Measurements from ENCODE around the gene OTOF. TPM values are rescaled to one million over a fixed set of nuclear protein-coding genes. Genes with fewer than 3 reads are reported as not detected.

OTOF gene
- total RNA-seq, 2 experiments from 2014 or later, result 0.71 to 0.75 TPM

DNA sequence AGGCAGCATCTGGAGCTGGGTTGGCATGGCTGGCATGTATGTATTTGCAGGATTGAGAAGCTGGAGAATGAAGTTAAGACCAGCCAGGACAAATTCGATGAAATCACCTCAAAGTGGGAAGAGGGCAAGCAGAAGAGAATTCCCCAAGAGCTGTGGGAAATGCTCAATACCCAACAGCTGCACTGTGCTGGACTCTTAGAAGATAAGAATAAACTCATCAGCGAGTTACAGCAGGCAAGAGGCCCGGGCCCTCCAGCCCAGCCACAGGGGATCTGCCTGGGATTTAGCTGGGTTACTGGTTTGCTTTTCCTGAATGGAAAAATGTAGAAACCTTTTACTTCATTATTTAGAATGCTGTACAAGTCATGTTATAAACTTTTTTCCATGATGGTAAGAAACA is 53.7 kb downstream of the OTOF start:
- H3K36me3 ChIP-seq (ENCODE audit: insufficient read depth, low read length), result no peaks in the 10 kb centered on the region
- ATAC-seq (ENCODE audit: poor library complexity) (no peak), DNase-seq (no peak)
- H3K4me3 Mint-ChIP-seq, result no peak overlapping the region
- H3K27ac Mint-ChIP-seq, result no peak overlapping the region
- intact Hi-C loops (cut with DNase I, micrococcal nuclease), result no loop called here
- CTCF ChIA-PET, result no interaction called here
- no peaks in the 10 kb centered on the region for H3K4me1 ChIP-seq (ENCODE audit: insufficient read depth, low read length)
- no peaks in the 10 kb centered on the region for H3K4me1 Mint-ChIP-seq (ENCODE audit: low read depth)
- no peak overlapping the region for H3K27ac ChIP-seq (ENCODE audit: low read depth in 1 of 2, low read length in 2 of 2)
- no peaks in the 10 kb centered on the region for H3K9me3 Mint-ChIP-seq
- H3K4me3 ChIP-seq (ENCODE audit: low read length), result no peak overlapping the region
- no peak for TF ChIP-seq CTCF (IDR thresholded peaks at IDR 0.05)
- no peaks in the 10 kb centered on the region for H3K36me3 Mint-ChIP-seq (ENCODE audit: low read depth)
- POLR2A ChIA-PET, result no interaction called here
- no peaks in the 10 kb centered on the region for H3K27me3 ChIP-seq (ENCODE audit: control insufficient read depth in 1 of 2, insufficient read depth in 2 of 2, low read length in 2 of 2)
- no peaks in the 10 kb centered on the region for H3K9me3 ChIP-seq (ENCODE audit: control insufficient read depth in 1 of 2, insufficient read depth in 1 of 2, low read length in 2 of 2)
- H3K27me3 Mint-ChIP-seq, result no peaks in the 10 kb centered on the region

GRCh38 chr2:26423750-26424149 is 54.2 kb downstream of the OTOF start:
- ATAC-seq (ENCODE audit: poor library complexity) (no peak), DNase-seq (no peak)
- TF ChIP-seq CTCF (IDR thresholded peaks at IDR 0.05), result no peak
- CTCF ChIA-PET, result no interaction called here
- Mint-ChIP-seq H3K27ac (no peak overlapping the region), H3K4me3 (no peak overlapping the region), H3K36me3 (ENCODE audit: low read depth) (no peaks in the 10 kb centered on the region), H3K9me3 (no peaks in the 10 kb centered on the region), H3K27me3 (no peaks in the 10 kb centered on the region), H3K4me1 (ENCODE audit: low read depth) (no peaks in the 10 kb centered on the region)
- POLR2A ChIA-PET, result no interaction called here
- Histone ChIP-seq H3K27me3 (ENCODE audit: control insufficient read depth in 1 of 2, insufficient read depth in 2 of 2, low read length in 2 of 2) (no peaks in the 10 kb centered on the region), H3K9me3 (ENCODE audit: control insufficient read depth in 1 of 2, insufficient read depth in 1 of 2, low read length in 2 of 2) (no peaks in the 10 kb centered on the region), H3K27ac (ENCODE audit: low read depth in 1 of 2, low read length in 2 of 2) (no peak overlapping the region), H3K4me3 (ENCODE audit: low read length) (no peak overlapping the region), H3K36me3 (ENCODE audit: insufficient read depth, low read length) (no peaks in the 10 kb centered on the region), H3K4me1 (ENCODE audit: insufficient read depth, low read length) (no peaks in the 10 kb centered on the region)
- intact Hi-C loops (cut with DNase I, micrococcal nuclease), result no loop called here

DNA sequence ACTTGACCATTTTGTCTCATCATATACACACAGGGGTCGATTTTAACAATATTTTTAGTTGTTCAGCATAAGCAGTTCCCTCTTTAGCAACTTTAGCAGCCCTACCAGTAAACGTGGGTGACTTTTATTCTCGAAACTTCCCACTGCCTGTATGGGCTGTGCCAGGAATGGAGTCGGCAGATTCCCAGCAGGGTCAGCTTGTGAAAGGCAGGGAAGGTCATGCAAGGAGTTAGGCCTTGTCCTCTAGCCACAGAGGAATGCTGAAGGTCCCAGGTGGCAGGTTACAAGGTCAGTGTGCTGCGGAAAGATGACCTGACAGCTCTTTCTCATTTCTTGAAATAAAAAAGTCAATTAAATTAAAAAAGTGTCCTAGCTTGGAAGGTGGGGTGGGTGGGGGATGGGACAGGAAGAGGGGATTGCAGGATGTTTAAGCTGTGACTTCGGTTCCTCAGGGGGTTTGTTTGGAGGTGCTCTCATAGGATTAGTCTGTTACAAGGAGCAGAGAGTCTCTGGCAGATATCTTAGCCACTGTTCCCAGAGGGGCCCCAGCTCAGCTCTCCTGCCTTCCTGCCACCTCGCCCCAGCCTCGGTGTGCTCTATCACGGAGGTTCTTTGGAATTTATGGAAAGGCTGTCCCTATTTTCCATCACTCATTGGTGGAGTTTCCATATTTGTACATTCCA is 54.8 kb downstream of the OTOF start:
- no peak for TF ChIP-seq CTCF (IDR thresholded peaks at IDR 0.05)
- POLR2A ChIA-PET, result no interaction called here

More for the DNA sequence above, 54.8 kb downstream of the OTOF start:
- H3K4me1 Mint-ChIP-seq (ENCODE audit: low read depth), result no peaks in the 10 kb centered on the region
- CTCF ChIA-PET, result no interaction called here
- no peaks in the 10 kb centered on the region for H3K27me3 ChIP-seq (ENCODE audit: control insufficient read depth in 1 of 2, insufficient read depth in 2 of 2, low read length in 2 of 2)
- no peaks in the 10 kb centered on the region for H3K36me3 ChIP-seq (ENCODE audit: insufficient read depth, low read length)
- no peaks in the 10 kb centered on the region for H3K27me3 Mint-ChIP-seq
- no peak for DNase-seq
- H3K27ac Mint-ChIP-seq, result no peak overlapping the region
- no peak overlapping the region for H3K27ac ChIP-seq (ENCODE audit: low read depth in 1 of 2, low read length in 2 of 2)
- no peaks in the 10 kb centered on the region for H3K9me3 Mint-ChIP-seq
- no peaks in the 10 kb centered on the region for H3K9me3 ChIP-seq (ENCODE audit: control insufficient read depth in 1 of 2, insufficient read depth in 1 of 2, low read length in 2 of 2)
- ATAC-seq (ENCODE audit: poor library complexity), result no peak
- H3K4me3 ChIP-seq (ENCODE audit: low read length), result no peak overlapping the region
- no peaks in the 10 kb centered on the region for H3K36me3 Mint-ChIP-seq (ENCODE audit: low read depth)
- H3K4me1 ChIP-seq (ENCODE audit: insufficient read depth, low read length), result no peaks in the 10 kb centered on the region
- intact Hi-C loops (cut with DNase I, micrococcal nuclease), result no loop called here
- no peak overlapping the region for H3K4me3 Mint-ChIP-seq

All from CD4-positive, alpha-beta T cell (primary cell).